ENCODE measurements around the gene GDAP2.

The GDAP2 gene

GRCh38 chr1:117836069-117836468 is 93.4 kb downstream of the GDAP2 start:
- DNase-seq = no peak

GRCh38 chr1:117834416-117834815 is 95.0 kb downstream of the GDAP2 start:
- DNase-seq = peak; percentile 29

GRCh38 chr1:117832453-117832852 is 97.0 kb downstream of the GDAP2 start:
- no peak for DNase-seq

GRCh38 chr1:117830222-117830621 is 99.2 kb downstream of the GDAP2 start:
- DNase-seq = no peak

- no peak for DNase-seq
Observed at GRCh38 chr1:117828201-117828600, 101.2 kb downstream of the GDAP2 start.

- peak; percentile 44 for DNase-seq
Observed at GRCh38 chr1:117826540-117827078, 102.8 kb downstream of the GDAP2 start.

- DNase-seq = no peak
Observed at GRCh38 chr1:117826119-117826518, 103.3 kb downstream of the GDAP2 start.

- no peak for DNase-seq
Observed at GRCh38 chr1:117825414-117825813, 104.0 kb downstream of the GDAP2 start.

GRCh38 chr1:117824616-117825015 is 104.8 kb downstream of the GDAP2 start:
- peak; percentile 6 for DNase-seq

- DNase-seq = no peak
Observed at GRCh38 chr1:117821774-117822482, 107.5 kb downstream of the GDAP2 start.

GRCh38 chr1:117821382-117821755 is 108.1 kb downstream of the GDAP2 start:
- no peak for DNase-seq

GRCh38 chr1:117820694-117821381 is 108.6 kb downstream of the GDAP2 start:
- no peak for DNase-seq

- DNase-seq = peak; percentile 37
Observed at GRCh38 chr1:117820096-117820495, 109.3 kb downstream of the GDAP2 start.

- no peak for DNase-seq
Observed at GRCh38 chr1:117819301-117819700, 110.1 kb downstream of the GDAP2 start.

- no peak for DNase-seq
Observed at GRCh38 chr1:117818456-117818855, 111.0 kb downstream of the GDAP2 start.

- DNase-seq = peak; percentile 19
Observed at GRCh38 chr1:117817629-117818028, 111.8 kb downstream of the GDAP2 start.

- no peak for DNase-seq
Observed at GRCh38 chr1:117815926-117816325, 113.5 kb downstream of the GDAP2 start.

- DNase-seq = no peak
Observed at GRCh38 chr1:117814856-117815797, 114.3 kb downstream of the GDAP2 start.

All from NCI-H446 treated with DMSO at 0.1 percent for 48 hours (cell line).